Endothelial cell (in vitro differentiated cells): Measurements from ENCODE around the gene SLC5A9. TPM values are rescaled to one million over a fixed set of nuclear protein-coding genes. Genes with fewer than 3 reads are reported as not detected.
A peak's percentile ranks its signal among the peaks of the same experiment; 100 is the strongest.

Experiments used
- DNase-seq: peaks from one replicate; pipeline ENCODE4 v3.0.0; 2021; ENCODE audit warnings: low spot score
- H3K27ac Mint-ChIP-seq: one replicate; pipeline ENCODE4 v1.8.0; 2021; ENCODE audit warnings: mixed read lengths, inconsistent platforms; ENCODE audit not compliant: unreplicated experiment
- H3K27me3 Mint-ChIP-seq: one replicate; pipeline ENCODE4 v1.8.0; 2021; ENCODE audit warnings: mild to moderate bottlenecking, moderate library complexity, mixed read lengths, inconsistent platforms; ENCODE audit not compliant: unreplicated experiment
- H3K36me3 Mint-ChIP-seq: one replicate; pipeline ENCODE4 v1.8.0; 2021; ENCODE audit warnings: mild to moderate bottlenecking, low read depth, mixed read lengths, inconsistent platforms; ENCODE audit not compliant: unreplicated experiment
- H3K4me1 Mint-ChIP-seq: one replicate; pipeline ENCODE4 v1.8.0; 2021; ENCODE audit warnings: mild to moderate bottlenecking, mixed read lengths, inconsistent platforms; ENCODE audit not compliant: unreplicated experiment
- H3K4me3 Mint-ChIP-seq: one replicate; pipeline ENCODE4 v1.8.0; 2021; ENCODE audit warnings: mild to moderate bottlenecking, mixed read lengths, inconsistent platforms; ENCODE audit not compliant: unreplicated experiment
- H3K9me3 Mint-ChIP-seq: one replicate; pipeline ENCODE4 v1.8.0; 2021; ENCODE audit warnings: mixed read lengths, inconsistent platforms; ENCODE audit not compliant: unreplicated experiment
- total RNA-seq: library from RNA; stranded (reverse); fragmentation: NEBNext Ultra II Directional; extraction: Animal tissue kit (Norgen Biotek cat#: 25700); gene quantifications from one replicate; pipeline ENCODE4 v1.2.1, GENCODE V29; 2021; ENCODE audit not compliant: unreplicated experiment
- TF ChIP-seq, protein P1 (sequence below): fragments of 200-600 bp; sonication (generic); IDR thresholded peaks from one replicate; pipeline ENCODE4 v1.5.0; 2021; ENCODE audit warnings: antibody characterized with exemption; ENCODE audit not compliant: unreplicated experiment

Gene SLC5A9
- total RNA-seq, 1 donor from 2014 or later: 1.1 TPM

GRCh38 chr1:48227165-48228013 lies 4.9 kb downstream of the SLC5A9 start:
- TF ChIP-seq, protein P1, sequence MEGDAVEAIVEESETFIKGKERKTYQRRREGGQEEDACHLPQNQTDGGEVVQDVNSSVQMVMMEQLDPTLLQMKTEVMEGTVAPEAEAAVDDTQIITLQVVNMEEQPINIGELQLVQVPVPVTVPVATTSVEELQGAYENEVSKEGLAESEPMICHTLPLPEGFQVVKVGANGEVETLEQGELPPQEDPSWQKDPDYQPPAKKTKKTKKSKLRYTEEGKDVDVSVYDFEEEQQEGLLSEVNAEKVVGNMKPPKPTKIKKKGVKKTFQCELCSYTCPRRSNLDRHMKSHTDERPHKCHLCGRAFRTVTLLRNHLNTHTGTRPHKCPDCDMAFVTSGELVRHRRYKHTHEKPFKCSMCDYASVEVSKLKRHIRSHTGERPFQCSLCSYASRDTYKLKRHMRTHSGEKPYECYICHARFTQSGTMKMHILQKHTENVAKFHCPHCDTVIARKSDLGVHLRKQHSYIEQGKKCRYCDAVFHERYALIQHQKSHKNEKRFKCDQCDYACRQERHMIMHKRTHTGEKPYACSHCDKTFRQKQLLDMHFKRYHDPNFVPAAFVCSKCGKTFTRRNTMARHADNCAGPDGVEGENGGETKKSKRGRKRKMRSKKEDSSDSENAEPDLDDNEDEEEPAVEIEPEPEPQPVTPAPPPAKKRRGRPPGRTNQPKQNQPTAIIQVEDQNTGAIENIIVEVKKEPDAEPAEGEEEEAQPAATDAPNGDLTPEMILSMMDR: no peak
- H3K27ac Mint-ChIP-seq: no peak overlapping the region
- no peak for DNase-seq
- peaks cover 16% of the 10 kb centered on the region for H3K27me3 Mint-ChIP-seq
- H3K36me3 Mint-ChIP-seq: no peaks in the 10 kb centered on the region
- no peak overlapping the region for H3K4me3 Mint-ChIP-seq
- no peaks in the 10 kb centered on the region for H3K9me3 Mint-ChIP-seq
- H3K4me1 Mint-ChIP-seq: peaks cover 18% of the 10 kb centered on the region

DNA sequence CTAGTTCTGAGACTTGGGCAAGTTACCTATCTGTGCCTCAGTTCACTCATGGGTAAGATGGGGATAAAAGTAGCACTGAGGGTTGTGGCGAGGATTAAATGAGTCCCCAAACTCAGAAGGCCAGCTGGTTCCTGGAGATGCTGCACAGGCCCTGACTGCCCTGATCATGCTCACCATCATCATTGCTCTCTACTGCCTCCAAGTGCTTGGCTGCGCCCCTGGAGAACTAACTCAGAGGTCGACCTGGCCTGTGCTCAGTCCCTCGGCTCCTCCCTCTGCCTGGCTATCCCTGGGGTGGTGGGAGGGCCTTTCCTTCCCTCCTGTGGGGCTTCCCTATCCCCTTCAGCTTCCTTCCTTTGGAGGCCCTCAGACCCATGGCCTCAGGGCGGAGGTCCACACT lies 5.6 kb downstream of the SLC5A9 start:
- no peaks in the 10 kb centered on the region for H3K36me3 Mint-ChIP-seq
- no peaks in the 10 kb centered on the region for H3K9me3 Mint-ChIP-seq
- H3K4me3 Mint-ChIP-seq: no peak overlapping the region
- H3K27me3 Mint-ChIP-seq: peaks cover 13% of the 10 kb centered on the region
- DNase-seq: peak; percentile 44
- H3K27ac Mint-ChIP-seq: no peak overlapping the region
- TF ChIP-seq, protein P1: no peak
- peaks cover 18% of the 10 kb centered on the region for H3K4me1 Mint-ChIP-seq

GRCh38 chr1:48229317-48229716 lies 6.8 kb downstream of the SLC5A9 start:
- Mint-ChIP-seq H3K9me3 (no peaks in the 10 kb centered on the region), H3K4me3 (no peak overlapping the region)

DNA sequence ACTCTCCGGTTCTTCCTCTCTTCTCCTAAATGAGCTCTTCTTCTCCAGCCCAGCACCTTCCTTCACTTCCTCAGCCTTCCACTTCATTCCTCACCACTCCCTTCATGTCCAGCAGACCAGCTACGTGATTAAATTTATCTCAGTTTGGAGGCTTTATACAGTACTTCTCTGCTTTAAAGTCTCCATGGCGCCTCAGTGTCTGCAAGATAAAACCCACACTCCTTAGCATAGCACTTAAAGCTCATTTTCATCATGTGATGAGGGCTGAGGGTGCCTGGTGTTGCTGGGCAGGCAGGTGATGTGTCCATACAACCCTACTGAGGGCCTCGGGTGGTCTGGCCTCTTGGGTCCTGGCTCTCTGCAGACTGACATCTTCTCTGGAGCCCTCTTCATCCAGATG lies 7.7 kb downstream of the SLC5A9 start:
- Mint-ChIP-seq H3K9me3 (no peaks in the 10 kb centered on the region), H3K36me3 (peaks cover 7% of the 10 kb centered on the region), H3K4me1 (peaks cover 24% of the 10 kb centered on the region), H3K4me3 (no peak overlapping the region), H3K27ac (no peak overlapping the region), H3K27me3 (peaks cover 22% of the 10 kb centered on the region)
- TF ChIP-seq, protein P1: no peak
- DNase-seq: no peak

More at GRCh38 chr1:48229317-48229716, 6.8 kb downstream of the SLC5A9 start:
- peaks cover 23% of the 10 kb centered on the region for H3K4me1 Mint-ChIP-seq
- peak overlapping the region; percentile 5 for H3K27ac Mint-ChIP-seq
- H3K36me3 Mint-ChIP-seq: peaks cover 4% of the 10 kb centered on the region
- H3K27me3 Mint-ChIP-seq: peaks cover 18% of the 10 kb centered on the region
- DNase-seq: no peak
- TF ChIP-seq, protein P1: no peak

DNA sequence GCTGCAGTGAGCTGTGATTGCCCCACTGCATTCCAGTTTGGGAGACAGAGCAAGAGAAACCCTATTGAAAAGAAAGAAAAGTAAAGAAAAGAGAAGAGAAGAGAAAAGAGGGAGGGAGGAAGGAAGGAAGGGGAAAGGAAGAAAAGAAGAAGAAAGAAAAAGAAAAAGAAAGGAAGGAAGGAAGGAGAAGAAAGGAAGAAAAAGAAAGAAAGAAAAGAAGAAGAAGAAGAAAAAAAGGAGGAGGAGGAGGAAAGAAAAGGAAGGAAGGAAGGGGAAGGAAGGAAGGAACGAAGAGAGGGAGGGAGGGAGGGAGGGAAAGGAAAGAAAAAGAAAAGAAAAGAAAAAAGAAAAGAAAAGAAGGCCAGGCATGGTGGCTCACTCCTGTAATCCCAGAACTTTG lies 10.2 kb downstream of the SLC5A9 start:
- Mint-ChIP-seq H3K4me3 (no peak overlapping the region), H3K27ac (no peak overlapping the region), H3K27me3 (peaks cover 19% of the 10 kb centered on the region), H3K4me1 (peaks cover 16% of the 10 kb centered on the region), H3K36me3 (peaks cover 7% of the 10 kb centered on the region), H3K9me3 (no peaks in the 10 kb centered on the region)
- no peak for DNase-seq
- TF ChIP-seq, protein P1: no peak
